Colonic mucosa (tissue), 4 donors: ENCODE measurements around the gene MRGPRG. TPM values are rescaled to one million over a fixed set of nuclear protein-coding genes. Genes with fewer than 3 reads are reported as not detected.

Source experiments
- DNase-seq: peaks from one replicate; pipeline ENCODE4 v3.0.0-alpha.2; 2020
- H3K27ac ChIP-seq: fragments of 200-600 bp; one replicate; pipeline ENCODE4 v1.8.0; 2021
- H3K27me3 ChIP-seq: fragments of 200-600 bp; one replicate; pipeline ENCODE4 v1.8.0; 2021
- H3K36me3 ChIP-seq: fragments of 200-600 bp; one replicate; pipeline ENCODE4 v1.8.0; 2021
- H3K4me1 ChIP-seq: fragments of 200-600 bp; one replicate; pipeline ENCODE4 v1.8.0; 2021; ENCODE audit warnings: mild to moderate bottlenecking
- H3K4me3 ChIP-seq: fragments of 200-600 bp; one replicate; pipeline ENCODE4 v1.8.0; 2021
- H3K9ac ChIP-seq, 2 donors: one replicate each; pipeline ENCODE4 v1.7.0; 2013; ENCODE audit warnings: control low read depth in 2 of 2, low read depth in 2 of 2, low read length in 2 of 2
- H3K9me3 ChIP-seq: fragments of 200-600 bp; one replicate; pipeline ENCODE4 v1.8.0; 2021
- intact Hi-C: fragments of 100-400 bp; cut with DNase I; formaldehyde crosslinking; loops from one replicate; pipeline ENCODE4 v1.14.1; 2022
- total RNA-seq, 2 donors: library from RNA; stranded (reverse); fragmentation: NEBNext Ultra II Directional in 1 of 2; extraction: Animal tissue kit (Norgen Biotek cat#: 25700) in 1 of 2; gene quantifications; one replicate each; pipeline ENCODE4 v1.2.1, GENCODE V29; 2021
- TF ChIP-seq, protein P1 (sequence below): fragments of 200-600 bp; IDR thresholded peaks from one replicate; pipeline ENCODE4 v1.8.0; 2022; ENCODE audit warnings: antibody characterized with exemption, mild to moderate bottlenecking
- donor health status: healthy.
- donor health status: DM: no; HTN: no; CAD: no.
- donor health status: DM: no; HTN: no; CAD: no.

The MRGPRG gene
- total RNA-seq, 2 donors from 2014 or later, result not detected

DNA sequence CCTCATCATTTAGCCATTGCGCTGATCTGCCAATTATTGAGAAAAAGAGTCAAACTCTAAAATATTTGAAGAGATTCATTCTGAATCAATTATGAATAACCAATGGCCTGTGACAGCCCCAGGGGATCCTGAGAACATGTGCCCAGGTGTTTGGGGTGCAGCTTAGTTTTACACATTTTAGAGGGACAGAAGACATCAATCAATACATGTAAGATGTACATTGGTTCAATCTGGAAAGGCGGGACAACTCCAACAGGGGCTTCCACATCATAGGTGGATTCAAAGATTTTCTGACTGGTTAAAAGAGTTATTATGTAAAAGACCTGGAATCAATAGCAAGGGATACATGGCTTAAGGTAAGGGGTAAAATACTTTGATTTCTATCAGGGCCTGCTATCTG lies 18.5 kb upstream of the MRGPRG start:
- no peak overlapping the region for H3K9ac ChIP-seq
- no peak overlapping the region for H3K27ac ChIP-seq
- TF ChIP-seq, protein P1, sequence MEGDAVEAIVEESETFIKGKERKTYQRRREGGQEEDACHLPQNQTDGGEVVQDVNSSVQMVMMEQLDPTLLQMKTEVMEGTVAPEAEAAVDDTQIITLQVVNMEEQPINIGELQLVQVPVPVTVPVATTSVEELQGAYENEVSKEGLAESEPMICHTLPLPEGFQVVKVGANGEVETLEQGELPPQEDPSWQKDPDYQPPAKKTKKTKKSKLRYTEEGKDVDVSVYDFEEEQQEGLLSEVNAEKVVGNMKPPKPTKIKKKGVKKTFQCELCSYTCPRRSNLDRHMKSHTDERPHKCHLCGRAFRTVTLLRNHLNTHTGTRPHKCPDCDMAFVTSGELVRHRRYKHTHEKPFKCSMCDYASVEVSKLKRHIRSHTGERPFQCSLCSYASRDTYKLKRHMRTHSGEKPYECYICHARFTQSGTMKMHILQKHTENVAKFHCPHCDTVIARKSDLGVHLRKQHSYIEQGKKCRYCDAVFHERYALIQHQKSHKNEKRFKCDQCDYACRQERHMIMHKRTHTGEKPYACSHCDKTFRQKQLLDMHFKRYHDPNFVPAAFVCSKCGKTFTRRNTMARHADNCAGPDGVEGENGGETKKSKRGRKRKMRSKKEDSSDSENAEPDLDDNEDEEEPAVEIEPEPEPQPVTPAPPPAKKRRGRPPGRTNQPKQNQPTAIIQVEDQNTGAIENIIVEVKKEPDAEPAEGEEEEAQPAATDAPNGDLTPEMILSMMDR, result no peak
- H3K9me3 ChIP-seq, result no peaks in the 10 kb centered on the region
- no peaks in the 10 kb centered on the region for H3K36me3 ChIP-seq
- DNase-seq, result no peak
- H3K4me3 ChIP-seq, result no peak overlapping the region
- no peaks in the 10 kb centered on the region for H3K27me3 ChIP-seq
- H3K4me1 ChIP-seq, result no peaks in the 10 kb centered on the region
- intact Hi-C loops, result no loop called here

DNA sequence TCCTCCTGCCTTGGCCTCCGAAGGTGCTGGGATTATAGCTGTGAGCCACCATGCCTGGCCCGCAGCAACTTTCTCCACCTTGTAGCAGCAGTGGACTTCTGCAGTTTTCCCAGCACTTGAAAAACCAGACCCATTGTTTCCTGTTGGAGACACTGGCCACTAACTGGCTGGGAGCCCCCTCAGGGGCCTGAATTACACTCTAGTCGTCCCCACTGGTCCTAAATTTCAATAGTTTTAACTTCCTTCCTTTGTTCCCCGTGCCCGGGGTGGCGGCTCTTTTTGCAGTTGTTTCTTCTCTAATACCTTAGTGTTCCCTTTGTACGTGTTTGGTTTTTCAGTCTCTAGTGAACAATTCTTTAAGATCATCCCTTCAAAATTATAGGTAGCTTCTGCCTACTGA lies 16.2 kb upstream of the MRGPRG start:
- no peak overlapping the region for H3K9ac ChIP-seq
- no peak overlapping the region for H3K27ac ChIP-seq
- no peaks in the 10 kb centered on the region for H3K4me1 ChIP-seq
- H3K9me3 ChIP-seq, result no peaks in the 10 kb centered on the region
- no peak overlapping the region for H3K4me3 ChIP-seq
- TF ChIP-seq, protein P1, result no peak
- intact Hi-C loops, result no loop called here
- DNase-seq, result no peak
- no peaks in the 10 kb centered on the region for H3K27me3 ChIP-seq
- no peaks in the 10 kb centered on the region for H3K36me3 ChIP-seq

DNA sequence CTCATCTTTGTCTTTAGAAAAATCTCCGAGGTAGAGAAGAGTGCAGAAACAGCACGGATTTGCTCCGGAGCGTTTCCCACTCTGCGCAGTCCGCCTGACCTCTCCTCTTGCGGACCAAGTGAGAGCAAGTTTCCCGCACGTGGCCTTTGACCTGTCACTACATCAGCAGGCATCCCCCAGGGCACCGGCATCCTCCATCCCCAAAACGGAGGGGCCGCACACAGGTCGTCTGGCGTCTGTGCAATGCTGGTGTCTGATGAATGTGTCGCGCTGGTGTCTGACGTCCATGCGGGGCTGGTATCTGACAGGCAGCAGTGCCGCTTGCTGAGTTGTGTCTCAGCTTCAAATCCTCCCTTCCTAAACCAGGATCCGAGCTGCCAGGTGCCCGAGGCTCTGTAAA lies 14.3 kb upstream of the MRGPRG start:
- Histone ChIP-seq H3K9me3 (no peaks in the 10 kb centered on the region), H3K9ac (no peak overlapping the region), H3K27ac (no peak overlapping the region), H3K4me3 (no peak overlapping the region), H3K27me3 (no peaks in the 10 kb centered on the region), H3K4me1 (no peaks in the 10 kb centered on the region), H3K36me3 (no peaks in the 10 kb centered on the region)
- TF ChIP-seq, protein P1, result no peak
- no peak for DNase-seq
- intact Hi-C loops, result no loop called here

DNA sequence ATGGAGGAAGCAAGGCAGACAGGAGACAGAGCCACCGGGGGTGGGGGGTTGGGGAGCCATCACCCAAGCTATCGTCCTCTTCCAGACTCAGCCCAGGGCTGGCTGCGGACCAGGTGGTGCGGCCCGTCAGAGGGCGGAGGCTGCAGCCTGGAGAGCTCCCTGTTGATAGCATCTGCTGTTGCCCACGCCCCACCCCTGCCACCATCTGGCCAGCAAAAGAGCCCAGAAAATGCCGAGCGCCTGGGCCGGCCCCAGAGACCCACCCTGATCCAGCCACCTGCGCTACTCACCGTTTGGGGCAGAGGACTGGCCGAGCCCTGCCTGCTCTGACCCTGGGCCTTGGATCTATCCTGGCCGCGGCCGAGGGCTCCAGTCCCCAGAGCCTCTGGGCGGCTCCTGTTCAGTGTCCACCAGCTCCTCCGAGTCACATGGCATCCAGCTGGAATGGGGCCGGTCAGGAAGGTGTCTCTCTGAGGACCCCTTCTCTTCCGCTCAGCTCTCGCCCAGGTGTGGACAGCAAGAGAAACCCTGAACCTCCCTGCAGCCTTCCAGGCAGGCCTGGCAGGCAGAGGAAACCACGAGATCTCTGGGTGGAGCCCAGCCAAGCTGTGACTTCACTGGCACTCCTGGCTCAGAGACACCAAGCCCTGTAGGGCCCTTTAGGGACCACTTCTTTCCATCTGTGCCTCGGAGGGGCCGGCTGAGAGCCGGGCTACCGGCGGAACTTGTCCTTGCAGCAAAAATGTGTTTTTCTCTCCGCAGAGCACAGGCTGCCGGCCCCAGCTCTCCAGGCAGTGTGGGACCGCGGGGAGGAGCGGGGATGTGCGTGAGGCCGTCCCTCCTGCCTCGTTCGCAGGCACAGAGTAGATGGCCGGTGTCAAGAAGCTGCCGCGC lies 13.5 kb upstream of the MRGPRG start, which contains the start of gene MRGPRE:
MRGPRE (minus strand) TSS at position 567 of the 894 bp plus-strand sequence. CDS start 3,618 bp downstream, outside the sequence.
- H3K9ac ChIP-seq, result no peak within 1 kb of the TSS
- no peak within 1 kb of the TSS for H3K4me3 ChIP-seq
- TF ChIP-seq, protein P1, result no peak
- H3K36me3 ChIP-seq, result no peaks in the 10 kb centered on the region
- no peak for DNase-seq
- no peaks in the 10 kb centered on the region for H3K27me3 ChIP-seq
- H3K27ac ChIP-seq, result no peak within 1 kb of the TSS
- H3K4me1 ChIP-seq, result no peaks in the 10 kb centered on the region
- intact Hi-C loops, result no loop called here
- H3K9me3 ChIP-seq, result no peaks in the 10 kb centered on the region

DNA sequence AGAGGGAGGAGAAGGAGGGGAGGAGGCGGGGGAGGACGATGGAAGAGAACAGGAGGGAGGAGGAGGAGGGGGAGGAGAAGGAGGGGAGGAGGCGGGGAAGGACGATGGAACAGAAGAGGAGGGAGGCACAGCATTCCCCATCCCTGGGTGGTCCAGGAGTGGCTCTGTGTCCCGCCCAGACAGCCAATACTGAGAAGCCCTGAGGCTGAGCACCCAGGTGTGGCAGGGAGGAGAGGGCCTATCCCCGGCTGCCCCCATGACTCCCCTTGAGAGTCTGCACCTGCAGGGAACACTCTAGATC lies 12.9 kb upstream of the MRGPRG start:
- Histone ChIP-seq H3K9ac (no peak overlapping the region), H3K27ac (no peak overlapping the region), H3K4me1 (no peaks in the 10 kb centered on the region), H3K27me3 (no peaks in the 10 kb centered on the region), H3K9me3 (no peaks in the 10 kb centered on the region), H3K36me3 (no peaks in the 10 kb centered on the region), H3K4me3 (no peak overlapping the region)
- no peak for DNase-seq
- intact Hi-C loops, result no loop called here
- TF ChIP-seq, protein P1, result no peak
